SK-N-SH (cell line): ENCODE measurements around the gene IL15RA.

ENCODE experiments used
- FOXM1 ChIP-seq: IDR thresholded peaks from 2 replicates; pipeline ENCODE4 v1.4.0; 2012; ENCODE audit warnings: low read depth, mild to moderate bottlenecking
- MXI1 ChIP-seq: IDR thresholded peaks from 2 replicates; pipeline ENCODE4 v1.6.1; 2012; ENCODE audit warnings: mild to moderate bottlenecking, low read depth, low read length, improper control_type of control experiment
- RFX5 ChIP-seq: IDR thresholded peaks from 2 replicates; pipeline ENCODE4 v1.6.1; 2012; ENCODE audit warnings: mild to moderate bottlenecking, improper control_type of control experiment, low read length
- SMC3 ChIP-seq: IDR thresholded peaks from 2 replicates; pipeline ENCODE4 v1.6.1; 2012; ENCODE audit warnings: low read depth, low read length, improper control_type of control experiment
- TAF1 ChIP-seq: IDR thresholded peaks from 2 replicates; pipeline ENCODE4 v1.6.1; 2012; ENCODE audit warnings: low read depth, mild to moderate bottlenecking, low read length, moderate library complexity, borderline replicate concordance
- TF ChIP-seq, protein P1 (sequence below): fragments of 200-600 bp; sonication (generic); IDR thresholded peaks from 2 replicates; pipeline ENCODE4 v1.6.1; 2017; ENCODE audit warnings: antibody characterized with exemption, mild to moderate bottlenecking, moderate library complexity

DNA sequence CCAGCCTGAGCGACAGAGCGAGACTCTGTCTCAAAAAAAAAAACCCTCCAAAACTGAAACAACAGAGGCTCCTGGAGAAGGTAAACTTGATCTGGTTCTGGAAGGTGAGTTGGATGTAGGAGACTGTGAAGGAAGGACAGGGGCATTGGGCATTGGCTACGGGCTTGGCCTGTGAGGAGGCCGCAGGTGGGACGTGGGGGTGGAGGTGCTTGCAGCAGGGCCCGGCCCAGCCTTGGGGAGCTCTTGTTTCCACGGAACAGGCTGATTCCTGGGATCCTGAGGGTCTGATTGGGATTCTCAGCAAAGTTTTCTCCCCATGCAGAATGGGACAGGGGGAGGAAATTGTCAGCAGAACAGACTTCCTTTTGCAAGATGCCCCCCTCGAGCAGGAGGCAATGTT is 30.6 kb downstream of the IL15RA start:
- TF ChIP-seq, protein P1, sequence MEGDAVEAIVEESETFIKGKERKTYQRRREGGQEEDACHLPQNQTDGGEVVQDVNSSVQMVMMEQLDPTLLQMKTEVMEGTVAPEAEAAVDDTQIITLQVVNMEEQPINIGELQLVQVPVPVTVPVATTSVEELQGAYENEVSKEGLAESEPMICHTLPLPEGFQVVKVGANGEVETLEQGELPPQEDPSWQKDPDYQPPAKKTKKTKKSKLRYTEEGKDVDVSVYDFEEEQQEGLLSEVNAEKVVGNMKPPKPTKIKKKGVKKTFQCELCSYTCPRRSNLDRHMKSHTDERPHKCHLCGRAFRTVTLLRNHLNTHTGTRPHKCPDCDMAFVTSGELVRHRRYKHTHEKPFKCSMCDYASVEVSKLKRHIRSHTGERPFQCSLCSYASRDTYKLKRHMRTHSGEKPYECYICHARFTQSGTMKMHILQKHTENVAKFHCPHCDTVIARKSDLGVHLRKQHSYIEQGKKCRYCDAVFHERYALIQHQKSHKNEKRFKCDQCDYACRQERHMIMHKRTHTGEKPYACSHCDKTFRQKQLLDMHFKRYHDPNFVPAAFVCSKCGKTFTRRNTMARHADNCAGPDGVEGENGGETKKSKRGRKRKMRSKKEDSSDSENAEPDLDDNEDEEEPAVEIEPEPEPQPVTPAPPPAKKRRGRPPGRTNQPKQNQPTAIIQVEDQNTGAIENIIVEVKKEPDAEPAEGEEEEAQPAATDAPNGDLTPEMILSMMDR, result no peak
- TF ChIP-seq SMC3 (no peak), RFX5 (no peak), TAF1 (no peak), MXI1 (no peak), FOXM1 (no peak)
